ENCODE measurements around the gene HTT. TPM values are rescaled to one million over a fixed set of nuclear protein-coding genes. Genes with fewer than 3 reads are reported as not detected.

Gene HTT
- total and polyA plus RNA-seq, 2 of the 8 experiments (the other 6 are each of a cell fraction or from before 2014, with no cell fraction given) = 24.0 to 71.0 TPM

GRCh38 chr4:3243136-3243780 is 168.8 kb downstream of the HTT start (continued):
- TF ChIP-seq, protein P1, sequence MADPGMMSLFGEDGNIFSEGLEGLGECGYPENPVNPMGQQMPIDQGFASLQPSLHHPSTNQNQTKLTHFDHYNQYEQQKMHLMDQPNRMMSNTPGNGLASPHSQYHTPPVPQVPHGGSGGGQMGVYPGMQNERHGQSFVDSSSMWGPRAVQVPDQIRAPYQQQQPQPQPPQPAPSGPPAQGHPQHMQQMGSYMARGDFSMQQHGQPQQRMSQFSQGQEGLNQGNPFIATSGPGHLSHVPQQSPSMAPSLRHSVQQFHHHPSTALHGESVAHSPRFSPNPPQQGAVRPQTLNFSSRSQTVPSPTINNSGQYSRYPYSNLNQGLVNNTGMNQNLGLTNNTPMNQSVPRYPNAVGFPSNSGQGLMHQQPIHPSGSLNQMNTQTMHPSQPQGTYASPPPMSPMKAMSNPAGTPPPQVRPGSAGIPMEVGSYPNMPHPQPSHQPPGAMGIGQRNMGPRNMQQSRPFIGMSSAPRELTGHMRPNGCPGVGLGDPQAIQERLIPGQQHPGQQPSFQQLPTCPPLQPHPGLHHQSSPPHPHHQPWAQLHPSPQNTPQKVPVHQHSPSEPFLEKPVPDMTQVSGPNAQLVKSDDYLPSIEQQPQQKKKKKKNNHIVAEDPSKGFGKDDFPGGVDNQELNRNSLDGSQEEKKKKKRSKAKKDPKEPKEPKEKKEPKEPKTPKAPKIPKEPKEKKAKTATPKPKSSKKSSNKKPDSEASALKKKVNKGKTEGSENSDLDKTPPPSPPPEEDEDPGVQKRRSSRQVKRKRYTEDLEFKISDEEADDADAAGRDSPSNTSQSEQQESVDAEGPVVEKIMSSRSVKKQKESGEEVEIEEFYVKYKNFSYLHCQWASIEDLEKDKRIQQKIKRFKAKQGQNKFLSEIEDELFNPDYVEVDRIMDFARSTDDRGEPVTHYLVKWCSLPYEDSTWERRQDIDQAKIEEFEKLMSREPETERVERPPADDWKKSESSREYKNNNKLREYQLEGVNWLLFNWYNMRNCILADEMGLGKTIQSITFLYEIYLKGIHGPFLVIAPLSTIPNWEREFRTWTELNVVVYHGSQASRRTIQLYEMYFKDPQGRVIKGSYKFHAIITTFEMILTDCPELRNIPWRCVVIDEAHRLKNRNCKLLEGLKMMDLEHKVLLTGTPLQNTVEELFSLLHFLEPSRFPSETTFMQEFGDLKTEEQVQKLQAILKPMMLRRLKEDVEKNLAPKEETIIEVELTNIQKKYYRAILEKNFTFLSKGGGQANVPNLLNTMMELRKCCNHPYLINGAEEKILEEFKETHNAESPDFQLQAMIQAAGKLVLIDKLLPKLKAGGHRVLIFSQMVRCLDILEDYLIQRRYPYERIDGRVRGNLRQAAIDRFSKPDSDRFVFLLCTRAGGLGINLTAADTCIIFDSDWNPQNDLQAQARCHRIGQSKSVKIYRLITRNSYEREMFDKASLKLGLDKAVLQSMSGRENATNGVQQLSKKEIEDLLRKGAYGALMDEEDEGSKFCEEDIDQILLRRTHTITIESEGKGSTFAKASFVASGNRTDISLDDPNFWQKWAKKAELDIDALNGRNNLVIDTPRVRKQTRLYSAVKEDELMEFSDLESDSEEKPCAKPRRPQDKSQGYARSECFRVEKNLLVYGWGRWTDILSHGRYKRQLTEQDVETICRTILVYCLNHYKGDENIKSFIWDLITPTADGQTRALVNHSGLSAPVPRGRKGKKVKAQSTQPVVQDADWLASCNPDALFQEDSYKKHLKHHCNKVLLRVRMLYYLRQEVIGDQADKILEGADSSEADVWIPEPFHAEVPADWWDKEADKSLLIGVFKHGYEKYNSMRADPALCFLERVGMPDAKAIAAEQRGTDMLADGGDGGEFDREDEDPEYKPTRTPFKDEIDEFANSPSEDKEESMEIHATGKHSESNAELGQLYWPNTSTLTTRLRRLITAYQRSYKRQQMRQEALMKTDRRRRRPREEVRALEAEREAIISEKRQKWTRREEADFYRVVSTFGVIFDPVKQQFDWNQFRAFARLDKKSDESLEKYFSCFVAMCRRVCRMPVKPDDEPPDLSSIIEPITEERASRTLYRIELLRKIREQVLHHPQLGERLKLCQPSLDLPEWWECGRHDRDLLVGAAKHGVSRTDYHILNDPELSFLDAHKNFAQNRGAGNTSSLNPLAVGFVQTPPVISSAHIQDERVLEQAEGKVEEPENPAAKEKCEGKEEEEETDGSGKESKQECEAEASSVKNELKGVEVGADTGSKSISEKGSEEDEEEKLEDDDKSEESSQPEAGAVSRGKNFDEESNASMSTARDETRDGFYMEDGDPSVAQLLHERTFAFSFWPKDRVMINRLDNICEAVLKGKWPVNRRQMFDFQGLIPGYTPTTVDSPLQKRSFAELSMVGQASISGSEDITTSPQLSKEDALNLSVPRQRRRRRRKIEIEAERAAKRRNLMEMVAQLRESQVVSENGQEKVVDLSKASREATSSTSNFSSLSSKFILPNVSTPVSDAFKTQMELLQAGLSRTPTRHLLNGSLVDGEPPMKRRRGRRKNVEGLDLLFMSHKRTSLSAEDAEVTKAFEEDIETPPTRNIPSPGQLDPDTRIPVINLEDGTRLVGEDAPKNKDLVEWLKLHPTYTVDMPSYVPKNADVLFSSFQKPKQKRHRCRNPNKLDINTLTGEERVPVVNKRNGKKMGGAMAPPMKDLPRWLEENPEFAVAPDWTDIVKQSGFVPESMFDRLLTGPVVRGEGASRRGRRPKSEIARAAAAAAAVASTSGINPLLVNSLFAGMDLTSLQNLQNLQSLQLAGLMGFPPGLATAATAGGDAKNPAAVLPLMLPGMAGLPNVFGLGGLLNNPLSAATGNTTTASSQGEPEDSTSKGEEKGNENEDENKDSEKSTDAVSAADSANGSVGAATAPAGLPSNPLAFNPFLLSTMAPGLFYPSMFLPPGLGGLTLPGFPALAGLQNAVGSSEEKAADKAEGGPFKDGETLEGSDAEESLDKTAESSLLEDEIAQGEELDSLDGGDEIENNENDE (IDR thresholded peaks at IDR 0.05; ENCODE audit: insufficient replicate concordance, low read length) = no peak
